Muscle layer of colon (tissue), 2 donors: ENCODE data around the gene BCLAF1.
"Not testable (repeated sequence)": the region's sequence is repeated elsewhere in the genome, so short reads cannot be mapped to it uniquely, and the experiment has no call there.

Source experiments
- H3K27ac ChIP-seq: one replicate; pipeline ENCODE4 v1.7.0; 2013; ENCODE audit warnings: low read depth, mild to moderate bottlenecking, low read length, moderate library complexity
- H3K27me3 ChIP-seq, 2 donors: one replicate each; pipeline ENCODE4 v1.7.0; 2013; ENCODE audit warnings: low read length in 2 of 2, mild to moderate bottlenecking in 2 of 2; ENCODE audit not compliant: insufficient read depth in 2 of 2, control insufficient read depth in 1 of 2
- H3K36me3 ChIP-seq: one replicate; pipeline ENCODE4 v1.7.0; 2013; ENCODE audit warnings: mild to moderate bottlenecking, low read length; ENCODE audit not compliant: insufficient read depth
- H3K4me1 ChIP-seq: one replicate; pipeline ENCODE4 v1.7.0; 2013; ENCODE audit warnings: mild to moderate bottlenecking, low read length; ENCODE audit not compliant: insufficient read depth
- H3K4me3 ChIP-seq, 2 donors: one replicate each; pipeline ENCODE4 v1.7.0; 2013; ENCODE audit warnings: low read length in 2 of 2, low read depth in 1 of 2, mild to moderate bottlenecking in 1 of 2, moderate library complexity in 1 of 2
- H3K9ac ChIP-seq: one replicate; pipeline ENCODE4 v1.7.0; 2013; ENCODE audit warnings: low read length
- H3K9me3 ChIP-seq: one replicate; pipeline ENCODE4 v1.7.0; 2013; ENCODE audit warnings: mild to moderate bottlenecking, low read length
- donor health status: abdominal sarcoma.
- donor health status: Adenocarcinoma of cecum.

The BCLAF1 gene

GRCh38 chr6:136308469-136308868, 18.8 kb upstream of the BCLAF1 start:
- H3K27ac ChIP-seq, H3K9me3 ChIP-seq, H3K4me3 ChIP-seq, H3K36me3 ChIP-seq, H3K27me3 ChIP-seq, H3K9ac ChIP-seq, H3K4me1 ChIP-seq: not testable (repeated sequence)

DNA sequence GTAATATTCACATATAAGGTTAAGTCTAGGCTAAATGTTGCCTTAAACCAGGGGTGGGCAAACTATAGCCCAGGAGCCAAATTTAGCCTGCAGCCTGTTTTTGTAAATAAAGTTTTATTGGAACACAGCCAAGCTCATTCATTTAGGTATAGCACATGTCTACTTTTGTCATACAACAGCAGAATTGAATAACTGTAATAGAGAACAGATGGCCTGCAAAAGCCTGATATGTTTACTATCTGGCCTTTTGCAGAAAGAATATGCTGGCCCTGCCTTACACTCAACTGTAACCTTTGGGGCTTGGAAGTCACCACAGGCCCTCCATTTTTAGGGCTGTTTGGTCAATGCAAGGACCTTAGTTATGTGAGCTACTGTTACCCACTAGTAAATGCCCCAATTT, 17.7 kb upstream of the BCLAF1 start:
- Histone ChIP-seq H3K27me3 (no peaks in the 10 kb centered on the region), H3K36me3 (no peaks in the 10 kb centered on the region), H3K9me3 (no peaks in the 10 kb centered on the region), H3K9ac (no peak overlapping the region), H3K4me3 (no peak overlapping the region), H3K27ac (no peak overlapping the region), H3K4me1 (no peaks in the 10 kb centered on the region)

DNA sequence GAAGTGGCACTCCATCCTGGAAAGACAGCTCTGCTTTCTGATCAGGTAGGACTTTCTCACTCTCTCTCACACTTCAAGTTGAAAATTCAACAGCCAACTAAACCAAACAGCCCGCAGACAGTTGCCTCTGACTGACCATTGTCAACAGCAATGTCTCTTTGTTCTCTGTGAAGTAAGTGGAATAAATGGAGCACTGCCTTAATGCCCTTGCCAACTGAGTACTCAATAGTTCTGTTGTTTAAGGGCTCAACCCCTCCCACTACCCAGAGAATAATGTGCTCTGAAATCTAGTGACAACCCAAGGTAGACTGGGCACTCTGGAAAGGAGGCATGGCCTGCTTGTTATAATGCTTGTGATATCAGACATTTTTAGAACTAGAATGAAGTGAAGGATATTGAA, 16.8 kb upstream of the BCLAF1 start:
- no peak overlapping the region for H3K4me3 ChIP-seq
- no peaks in the 10 kb centered on the region for H3K4me1 ChIP-seq

DNA sequence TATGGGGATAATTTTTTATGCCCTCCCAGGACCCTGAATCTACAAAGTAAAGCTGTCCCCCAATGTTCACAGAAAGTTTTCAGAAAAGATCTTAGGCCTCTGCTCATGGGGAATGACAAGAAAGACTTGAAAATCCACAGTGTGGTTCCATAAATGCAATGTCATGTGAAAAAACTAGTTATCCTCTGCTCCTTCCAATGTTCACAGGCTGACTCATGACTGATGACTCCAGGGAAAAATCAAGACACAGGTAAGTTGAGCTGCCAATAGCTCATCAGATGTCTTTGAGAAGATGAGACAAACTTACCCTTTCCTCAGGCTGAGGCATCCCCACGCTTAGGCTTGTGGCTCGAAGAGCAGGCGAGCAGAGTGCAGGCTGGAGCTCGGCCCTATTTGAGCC, 14.8 kb upstream of the BCLAF1 start:
- Histone ChIP-seq H3K27ac (no peak overlapping the region), H3K9me3 (no peaks in the 10 kb centered on the region), H3K4me1 (no peaks in the 10 kb centered on the region), H3K9ac (no peak overlapping the region), H3K36me3 (no peaks in the 10 kb centered on the region), H3K4me3 (no peak overlapping the region), H3K27me3 (no peaks in the 10 kb centered on the region)

More for the DNA sequence above, 16.8 kb upstream of the BCLAF1 start:
- H3K27me3 ChIP-seq, result no peaks in the 10 kb centered on the region
- H3K27ac ChIP-seq, result no peak overlapping the region
- no peaks in the 10 kb centered on the region for H3K36me3 ChIP-seq
- no peaks in the 10 kb centered on the region for H3K9me3 ChIP-seq
- no peak overlapping the region for H3K9ac ChIP-seq

DNA sequence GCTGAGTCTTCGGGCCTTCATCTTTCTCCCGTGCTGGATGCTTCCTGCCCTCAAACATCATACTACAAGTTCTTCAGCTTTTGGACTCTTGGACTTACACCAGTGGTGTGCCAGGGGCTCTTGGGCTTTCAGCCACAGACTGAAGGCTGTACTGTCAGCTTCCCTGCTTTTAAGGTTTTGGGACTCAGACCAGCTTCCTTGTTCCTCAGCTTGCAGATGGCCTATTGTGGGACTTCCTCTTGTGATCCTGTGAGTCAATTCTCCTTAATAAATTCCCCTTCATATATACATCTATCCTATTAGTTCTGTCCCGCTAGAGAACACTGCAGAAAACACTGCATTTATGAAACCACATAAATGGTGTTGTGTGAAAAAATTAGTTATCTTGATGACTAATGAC, 13.9 kb upstream of the BCLAF1 start:
- H3K4me3 ChIP-seq, result no peak overlapping the region
- H3K9ac ChIP-seq, result no peak overlapping the region
- no peaks in the 10 kb centered on the region for H3K36me3 ChIP-seq
- H3K4me1 ChIP-seq, result no peaks in the 10 kb centered on the region
- no peaks in the 10 kb centered on the region for H3K9me3 ChIP-seq
- no peak overlapping the region for H3K27ac ChIP-seq
- no peaks in the 10 kb centered on the region for H3K27me3 ChIP-seq

DNA sequence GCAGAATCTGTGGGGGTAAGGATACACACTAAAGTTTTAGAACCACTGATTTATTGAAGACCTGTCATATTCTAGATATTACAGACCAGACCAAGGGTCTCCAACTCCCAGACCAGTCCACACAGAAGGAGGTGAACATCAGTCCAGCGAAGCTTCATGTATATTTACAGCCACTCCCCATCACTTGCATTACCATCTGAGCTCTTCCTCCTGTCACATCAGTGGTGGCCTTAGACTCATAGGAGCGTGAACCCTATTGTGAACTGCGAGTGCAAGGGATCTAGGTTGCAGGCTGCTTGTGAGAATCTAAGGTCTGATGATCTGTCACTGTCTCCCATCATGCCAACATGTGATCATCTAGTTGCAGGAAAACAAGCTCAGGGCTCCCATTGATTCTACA, 5.0 kb upstream of the BCLAF1 start:
- Histone ChIP-seq H3K4me1 (peaks cover 12% of the 10 kb centered on the region), H3K27me3 (no peaks in the 10 kb centered on the region), H3K9ac (no peak overlapping the region), H3K36me3 (no peaks in the 10 kb centered on the region), H3K9me3 (no peaks in the 10 kb centered on the region), H3K4me3 (no peak overlapping the region), H3K27ac (no peak overlapping the region)

- Histone ChIP-seq H3K27ac (peak overlapping the region; percentile 100), H3K4me1 (peaks cover 38% of the 10 kb centered on the region), H3K9me3 (no peaks in the 10 kb centered on the region), H3K9ac (peak overlapping the region; percentile 94), H3K27me3 (no peaks in the 10 kb centered on the region), H3K36me3 (no peaks in the 10 kb centered on the region), H3K4me3 (peak overlapping the region; percentile 49 to 73)
Measured at GRCh38 chr6:136290410-136291010, 864 bp upstream of the BCLAF1 start.

GRCh38 chr6:136289327-136289578, 393 bp downstream of the BCLAF1 start:
- Histone ChIP-seq H3K36me3 (no peaks in the 10 kb centered on the region), H3K27me3 (no peaks in the 10 kb centered on the region), H3K9me3 (no peaks in the 10 kb centered on the region), H3K4me1 (peaks cover 51% of the 10 kb centered on the region), H3K9ac (peak overlapping the region; percentile 99), H3K4me3 (peak overlapping the region; percentile 63 to 99), H3K27ac (peak overlapping the region; percentile 100)

- H3K4me1 ChIP-seq, result peaks cover 53% of the 10 kb centered on the region
- peak overlapping the region; percentile 63 to 99 for H3K4me3 ChIP-seq
- no peaks in the 10 kb centered on the region for H3K36me3 ChIP-seq
- peak overlapping the region; percentile 100 for H3K27ac ChIP-seq
- H3K27me3 ChIP-seq, result no peaks in the 10 kb centered on the region
- H3K9me3 ChIP-seq, result no peaks in the 10 kb centered on the region
- peak overlapping the region; percentile 99 for H3K9ac ChIP-seq
Measured at GRCh38 chr6:136288566-136289326, 900 bp downstream of the BCLAF1 start.

DNA sequence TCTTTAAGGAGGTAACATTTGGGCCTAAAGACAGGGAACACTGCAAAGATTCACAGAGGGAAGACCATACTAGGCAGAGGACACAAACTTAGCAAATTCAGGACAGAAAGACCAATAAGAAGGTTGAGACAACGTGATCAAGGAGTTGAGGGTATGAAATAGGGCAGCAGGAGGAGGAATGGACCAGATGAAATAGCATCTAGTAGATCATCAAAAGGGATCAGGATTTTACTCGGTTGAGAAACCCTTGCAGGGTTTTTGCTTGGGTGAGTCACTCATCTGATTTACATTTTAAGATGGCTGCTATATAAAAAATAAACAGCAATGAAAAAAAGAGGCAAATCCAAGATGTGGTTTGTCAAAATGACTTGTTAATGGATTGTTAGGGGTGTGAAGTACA, 4.7 kb downstream of the BCLAF1 start:
- Histone ChIP-seq H3K9ac (no peak overlapping the region), H3K9me3 (no peaks in the 10 kb centered on the region), H3K27me3 (no peaks in the 10 kb centered on the region), H3K36me3 (peaks cover 3% of the 10 kb centered on the region), H3K4me1 (peaks cover 80% of the 10 kb centered on the region), H3K4me3 (peak overlapping the region in 1 of 2 donors; percentile 13), H3K27ac (no peak overlapping the region)

DNA sequence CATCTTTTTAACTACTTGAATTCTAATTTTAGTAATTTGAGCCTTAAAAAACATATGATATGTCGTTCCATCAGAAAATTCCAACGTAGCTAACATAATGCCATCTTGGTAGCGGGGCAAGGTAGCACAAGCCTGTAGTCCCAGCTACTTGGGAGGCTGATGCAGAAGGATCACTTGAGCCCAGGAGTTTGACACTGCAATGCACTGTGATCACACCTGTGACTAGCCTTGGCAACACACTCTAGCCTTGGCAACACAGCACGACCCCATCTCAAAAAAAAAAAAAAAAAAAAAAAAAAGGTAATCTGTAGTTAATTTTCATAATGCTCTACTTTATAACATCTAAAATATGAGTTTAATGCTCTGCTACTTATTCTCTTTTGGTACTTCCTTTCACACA, 6.7 kb downstream of the BCLAF1 start:
- Histone ChIP-seq H3K4me1 (peaks cover 71% of the 10 kb centered on the region), H3K27ac (no peak overlapping the region), H3K9me3 (no peaks in the 10 kb centered on the region), H3K9ac (no peak overlapping the region), H3K36me3 (peaks cover 9% of the 10 kb centered on the region), H3K4me3 (no peak overlapping the region), H3K27me3 (no peaks in the 10 kb centered on the region)

- Histone ChIP-seq H3K36me3 (peaks cover 20% of the 10 kb centered on the region), H3K9me3 (no peaks in the 10 kb centered on the region), H3K27ac (no peak overlapping the region), H3K27me3 (no peaks in the 10 kb centered on the region), H3K4me3 (no peak overlapping the region), H3K9ac (no peak overlapping the region), H3K4me1 (peaks cover 51% of the 10 kb centered on the region)
Measured at GRCh38 chr6:136280032-136280609, 9.5 kb downstream of the BCLAF1 start.
